ENCODE data around the gene CACNA2D3.
"Not testable (repeated sequence)": the region's sequence is repeated elsewhere in the genome, so short reads cannot be mapped to it uniquely, and the experiment has no call there.

CACNA2D3 gene

DNA sequence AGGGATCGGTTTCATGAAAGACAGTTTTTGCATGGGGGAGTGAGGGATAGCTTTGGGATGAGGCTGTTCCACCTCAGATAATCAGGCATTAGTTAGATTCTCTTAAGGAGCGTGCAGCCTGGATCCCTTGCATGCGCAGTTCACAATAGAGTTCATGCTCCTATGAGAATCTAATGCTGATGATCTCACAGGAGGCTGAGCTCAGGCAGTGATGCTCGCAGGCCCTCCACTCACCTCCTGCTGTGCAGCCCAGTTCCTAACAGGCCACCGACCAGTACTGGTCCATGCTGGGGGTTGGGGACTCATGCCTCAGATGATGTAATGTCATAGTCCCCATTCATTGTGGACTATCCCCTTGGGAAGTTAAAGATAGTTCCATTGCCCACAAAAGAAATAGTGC is 255.8 kb downstream of the CACNA2D3 start:
- no peak for DNase-seq

DNA sequence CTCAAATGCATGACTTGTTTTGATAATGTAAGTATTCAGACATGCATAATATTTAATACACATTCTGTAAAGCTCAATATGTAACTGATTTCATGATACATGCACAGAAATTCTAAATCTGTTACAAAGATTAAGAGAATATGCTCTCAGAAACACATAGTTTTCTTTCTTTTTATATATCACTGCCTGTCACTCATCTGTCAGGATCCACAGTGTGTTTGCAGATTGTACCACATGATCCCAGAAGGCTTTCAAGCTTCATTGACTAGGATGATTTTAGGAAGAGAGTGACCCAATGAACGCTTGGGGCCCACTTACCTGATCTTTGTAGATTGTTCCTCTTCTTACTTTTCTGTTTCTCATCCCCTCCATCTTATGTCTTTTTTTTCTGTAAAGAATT is 261.9 kb downstream of the CACNA2D3 start:
- DNase-seq: no peak

DNA sequence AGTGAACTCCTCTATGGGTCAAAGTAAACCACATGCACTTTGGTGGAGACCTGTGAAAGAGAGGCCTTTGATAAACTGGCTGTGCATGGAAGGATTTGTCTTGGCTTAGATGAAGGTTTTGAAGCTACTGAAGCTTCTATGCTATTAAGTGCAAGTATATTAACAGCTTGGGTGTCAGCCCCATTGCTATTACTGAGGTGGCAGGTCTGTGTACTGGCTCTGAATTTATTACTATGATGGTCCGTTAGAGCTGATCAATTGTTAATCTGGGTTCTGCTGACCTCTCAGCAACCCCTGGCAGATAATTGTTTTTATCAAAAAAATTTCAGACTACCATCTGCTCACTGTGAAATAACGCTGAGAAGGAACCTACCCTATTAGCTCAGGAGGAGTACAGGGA is 268.2 kb downstream of the CACNA2D3 start:
- DNase-seq: no peak

DNA sequence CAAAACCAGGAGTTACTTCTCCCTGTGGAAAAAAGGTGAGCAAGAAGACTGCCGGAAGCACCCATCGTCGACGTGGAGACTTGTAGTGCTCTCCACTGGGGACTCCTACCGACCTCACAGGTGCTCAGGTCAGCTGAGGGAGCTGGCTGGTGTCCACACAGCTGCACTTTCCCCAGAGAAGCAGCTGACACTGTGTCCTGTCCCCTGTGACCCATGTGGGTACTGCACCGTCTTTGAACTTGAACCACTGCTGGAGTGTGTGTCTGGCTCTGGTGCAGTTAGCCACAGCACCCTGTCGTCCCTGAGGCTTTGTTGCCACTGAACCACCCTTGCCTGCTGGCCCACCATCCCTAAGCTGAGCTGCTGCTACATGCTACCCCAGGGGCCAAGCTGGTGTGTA is 270.8 kb downstream of the CACNA2D3 start:
- no peak for DNase-seq

DNA sequence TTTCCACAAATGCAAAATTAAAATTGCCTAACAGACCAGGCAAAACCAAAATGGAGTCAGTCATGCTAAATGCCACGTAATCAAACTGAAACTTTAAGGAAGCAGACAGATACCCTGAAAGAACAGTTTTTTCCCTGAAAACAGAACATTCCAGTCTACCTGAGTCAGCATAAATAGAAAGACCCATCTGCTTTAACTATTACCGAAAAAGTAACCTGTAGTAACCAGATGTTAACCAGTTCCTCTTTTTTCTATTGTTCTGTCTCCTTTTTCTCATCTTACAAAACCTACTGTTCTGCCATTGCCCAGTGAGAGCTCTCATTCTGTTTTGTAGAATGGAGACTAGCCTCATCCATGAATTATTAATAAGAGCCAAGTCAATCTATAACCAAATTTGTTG is 286.0 kb downstream of the CACNA2D3 start:
- DNase-seq: no peak

DNA sequence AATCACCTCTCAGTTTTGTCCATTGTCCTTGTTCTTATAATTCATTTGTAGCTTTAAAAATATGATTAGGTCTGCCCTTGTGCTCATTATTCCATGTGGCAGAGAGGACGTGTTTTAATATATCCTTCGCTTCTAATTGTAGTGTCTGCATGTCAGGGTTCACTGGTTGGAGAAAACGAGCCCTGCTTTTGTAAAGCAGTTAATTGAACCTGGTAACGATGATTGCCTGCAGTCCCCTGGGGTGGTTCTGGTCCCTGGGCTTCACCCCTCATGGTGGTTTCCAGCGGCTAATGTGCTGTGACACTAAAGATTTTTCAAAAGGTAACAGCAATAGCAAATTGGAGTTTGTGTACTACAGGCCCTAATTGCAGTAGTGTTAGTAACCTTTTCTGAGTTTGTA is 299.6 kb downstream of the CACNA2D3 start:
- DNase-seq: peak; percentile 45 to 70

DNA sequence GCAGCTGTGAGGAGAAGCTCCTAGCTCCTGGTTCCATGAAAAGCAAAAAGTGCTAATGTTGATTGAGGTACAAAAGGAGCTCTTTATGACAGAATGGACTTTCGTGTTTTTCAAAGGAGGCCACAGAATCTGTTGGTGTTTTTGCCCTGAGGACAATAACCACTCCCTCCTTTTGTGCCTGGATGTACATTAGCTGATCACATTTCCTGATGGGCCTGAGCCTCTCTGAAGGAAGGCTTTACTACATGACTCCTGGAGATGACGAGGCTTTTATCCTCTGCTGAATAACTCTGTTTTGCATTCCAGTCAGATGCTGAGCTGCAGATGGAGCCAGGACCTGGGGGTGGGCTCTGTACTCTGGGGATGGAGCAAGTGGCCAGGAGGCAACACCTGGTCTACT is 301.9 kb downstream of the CACNA2D3 start:
- DNase-seq: peak; percentile 5 to 32

DNA sequence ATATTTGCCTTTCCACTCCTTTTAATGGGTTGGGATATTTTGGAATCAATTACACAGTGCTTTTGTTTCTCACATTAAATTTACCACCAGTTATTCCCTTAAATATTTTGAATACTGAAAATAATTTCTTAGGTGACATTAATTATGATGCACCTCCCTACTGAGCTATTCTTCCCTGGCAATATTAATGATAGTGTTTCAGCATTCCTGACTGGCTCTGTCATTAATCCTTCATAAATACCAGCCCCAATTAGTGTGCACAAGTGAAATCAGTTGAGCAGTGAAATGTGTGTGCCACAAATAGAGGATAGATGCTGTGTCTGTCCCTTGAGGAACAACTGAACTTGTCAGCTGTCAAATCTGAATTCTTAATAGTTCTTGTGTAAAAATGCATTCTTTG is 304.0 kb downstream of the CACNA2D3 start:
- no peak for DNase-seq

DNA sequence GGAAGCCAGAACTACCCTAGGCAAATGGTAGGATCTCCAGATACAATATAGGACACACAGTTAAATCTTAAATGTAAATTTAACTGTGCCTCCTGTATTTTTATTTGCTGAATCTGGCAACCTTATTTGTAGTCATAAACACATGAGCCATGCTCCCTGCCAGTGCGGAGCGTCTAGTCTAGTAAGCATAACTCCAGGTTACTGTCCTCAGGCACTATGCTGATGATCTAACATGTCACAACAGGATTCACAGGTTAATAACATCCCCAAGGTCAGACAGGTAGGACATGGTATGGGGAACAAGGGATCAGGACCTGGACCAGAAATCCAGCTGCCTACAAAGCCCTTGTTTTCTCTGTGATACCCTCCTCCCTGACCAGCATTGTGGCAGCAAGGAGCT is 305.1 kb downstream of the CACNA2D3 start:
- DNase-seq: no peak

DNA sequence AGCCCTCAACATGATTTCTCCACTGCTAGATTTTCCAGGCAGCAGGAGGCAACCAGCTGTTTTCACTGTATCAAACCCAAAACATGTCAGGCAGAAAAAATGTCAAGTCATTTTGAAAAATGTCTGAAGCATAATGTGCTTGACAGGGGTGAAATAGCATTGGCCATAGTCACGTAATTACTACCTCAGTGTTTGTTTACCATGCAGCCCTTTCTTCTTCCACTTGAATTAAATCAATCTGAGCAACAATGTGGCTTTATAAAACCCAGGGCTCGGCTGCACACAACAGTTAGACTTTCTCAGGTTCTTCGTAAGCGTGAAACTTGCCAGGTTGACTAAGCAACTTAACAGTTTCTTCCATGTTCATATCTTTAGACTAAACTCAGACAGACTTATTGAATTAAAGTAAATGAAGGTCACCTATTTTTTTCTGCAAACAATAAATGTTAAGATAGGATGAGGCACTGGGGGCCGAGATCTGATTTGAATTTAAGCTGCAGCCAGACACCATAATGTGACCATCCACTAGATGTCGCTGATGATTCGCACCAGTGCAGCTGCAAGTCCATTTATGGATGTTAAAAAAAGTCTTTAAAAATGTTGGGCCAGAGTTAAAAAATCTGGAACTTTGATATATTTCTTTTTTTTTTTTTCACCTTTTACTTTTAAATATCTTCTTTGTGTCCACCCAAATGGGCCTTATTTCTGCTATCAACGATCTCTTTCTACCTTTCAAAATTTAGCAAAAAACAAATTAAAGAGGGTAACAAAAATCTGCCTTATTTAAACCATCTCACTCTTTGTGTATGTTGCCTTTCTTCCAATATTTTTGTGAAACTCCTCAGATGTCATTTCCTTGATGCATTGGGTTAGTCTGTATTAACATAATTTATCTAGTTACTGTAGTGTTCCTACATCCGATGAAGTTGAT is 305.9 kb downstream of the CACNA2D3 start:
- peak; percentile 29 to 56 for DNase-seq

DNA sequence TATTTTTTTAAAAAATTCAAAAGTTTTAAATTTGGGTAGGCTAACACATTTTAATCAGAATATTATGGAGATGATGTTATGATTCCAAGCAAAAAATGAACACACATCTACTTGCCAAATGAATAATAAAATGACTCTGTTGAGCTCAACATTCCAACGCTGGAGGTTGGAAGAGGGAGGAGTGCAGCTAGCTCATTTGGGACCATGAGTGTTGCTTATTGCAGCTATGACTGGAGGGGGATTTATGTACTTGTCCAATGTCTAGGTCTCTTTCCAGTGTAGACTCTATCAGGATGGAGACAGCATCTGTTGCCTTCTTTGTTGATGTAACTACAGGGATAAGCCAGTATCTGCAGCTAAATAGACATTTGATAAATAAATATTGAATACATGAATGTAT is 310.6 kb downstream of the CACNA2D3 start:
- no peak for DNase-seq

DNA sequence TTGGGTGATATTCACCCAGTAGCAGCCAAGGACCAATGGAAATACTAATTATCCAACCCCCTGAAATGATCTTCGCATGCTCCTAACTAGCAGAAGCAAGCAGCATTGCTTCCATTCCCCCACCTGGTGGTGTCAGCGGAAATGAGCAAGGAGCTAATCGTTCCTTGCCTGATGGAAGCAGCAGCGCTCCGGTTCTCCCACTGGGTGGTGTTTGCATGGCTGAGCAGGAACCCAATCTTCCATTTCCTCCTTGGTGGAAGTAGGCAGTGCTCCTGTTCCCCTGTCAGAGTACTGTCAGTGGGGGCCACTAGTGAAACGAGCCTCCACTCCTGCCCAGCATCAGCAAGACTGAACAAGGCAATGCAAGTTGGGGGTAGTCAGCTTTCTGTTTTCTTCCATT is 311.5 kb downstream of the CACNA2D3 start:
- no peak for DNase-seq

DNA sequence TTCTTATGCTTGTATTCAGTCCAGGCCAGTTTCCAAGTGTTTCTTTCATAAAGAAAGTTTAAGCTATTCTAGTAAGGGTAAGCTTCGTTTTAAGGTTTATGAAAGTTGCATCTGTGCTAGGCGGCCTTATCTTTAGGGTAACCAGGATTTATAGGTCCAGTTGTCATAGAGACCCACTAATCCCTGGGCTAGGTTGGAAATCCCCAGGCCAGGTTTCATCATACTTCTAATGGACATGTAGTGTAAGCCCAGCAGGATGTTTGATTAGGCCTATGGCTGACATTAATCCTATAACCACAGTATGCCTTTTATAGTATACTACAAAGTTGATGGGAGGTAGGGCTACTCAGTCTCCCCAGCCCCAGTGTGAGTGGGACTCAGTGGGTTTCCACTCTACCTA is 312.4 kb downstream of the CACNA2D3 start:
- DNase-seq: no peak

DNA sequence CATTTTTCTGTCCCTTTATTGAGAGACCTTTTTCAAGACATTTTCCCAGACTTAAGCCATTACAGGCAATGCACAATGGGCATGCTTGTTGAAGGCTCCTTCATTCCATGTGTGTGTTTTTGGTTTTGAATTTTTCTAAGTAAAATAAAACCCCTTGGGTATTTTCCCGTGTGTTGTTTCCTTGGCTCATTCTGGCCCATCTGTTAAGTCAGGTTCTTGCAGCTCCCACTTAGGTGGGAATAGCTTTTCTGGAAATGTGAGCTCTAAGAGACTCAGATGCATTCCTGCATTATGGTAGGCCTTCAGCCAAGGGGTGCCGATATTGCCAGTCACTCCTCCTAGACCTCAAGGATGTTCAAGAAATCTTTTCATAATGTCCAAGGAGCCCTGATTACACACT is 314.9 kb downstream of the CACNA2D3 start:
- no peak for DNase-seq

DNA sequence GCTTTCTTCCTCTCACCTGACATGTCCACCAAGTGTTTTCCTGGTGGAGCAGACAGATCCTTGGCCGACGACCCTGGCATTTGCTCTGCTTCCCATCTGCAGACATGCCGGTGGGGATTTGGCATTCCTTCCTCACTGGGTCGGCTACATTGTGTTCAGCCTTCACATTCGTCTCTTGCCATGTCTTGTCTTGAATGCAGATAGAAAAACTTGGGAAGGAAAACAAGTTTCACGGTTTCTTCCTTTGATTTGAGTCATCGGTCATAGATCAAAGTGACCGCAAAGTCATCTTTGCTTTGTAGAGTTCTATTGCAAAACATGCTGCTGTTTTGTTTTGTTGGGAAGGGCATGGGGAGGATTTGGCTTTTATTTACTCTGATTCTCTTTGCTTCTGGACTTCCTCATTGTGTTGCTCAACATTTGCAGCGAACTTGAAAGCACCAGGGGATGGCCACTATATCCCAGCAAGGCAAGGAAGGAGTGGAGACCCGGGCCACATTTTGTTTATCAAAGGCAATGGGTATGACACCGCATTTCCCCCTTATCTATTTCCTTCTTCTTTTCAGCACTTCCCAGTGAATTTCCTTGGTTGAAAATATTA is 321.3 kb downstream of the CACNA2D3 start:
- DNase-seq: no peak

DNA sequence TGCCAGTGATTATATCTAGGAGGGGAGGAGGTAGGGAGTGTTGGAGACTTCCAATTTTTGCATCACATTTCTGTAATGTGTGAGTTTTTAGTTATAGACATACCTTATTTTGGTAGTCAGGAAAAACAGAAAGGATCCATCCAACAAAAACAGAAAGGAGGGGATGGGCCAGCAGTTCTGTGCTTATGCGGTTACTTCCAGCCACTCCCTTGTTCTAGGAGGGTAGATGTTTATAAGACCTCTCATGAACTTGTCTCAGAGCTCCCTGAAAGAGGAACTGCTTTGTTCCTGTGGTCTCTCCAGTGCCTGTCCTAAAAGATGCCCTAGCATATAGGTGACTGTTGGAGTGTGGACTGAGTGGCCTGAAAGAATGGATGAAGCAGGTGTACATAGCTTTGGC is 323.3 kb downstream of the CACNA2D3 start:
- no peak for DNase-seq

DNA sequence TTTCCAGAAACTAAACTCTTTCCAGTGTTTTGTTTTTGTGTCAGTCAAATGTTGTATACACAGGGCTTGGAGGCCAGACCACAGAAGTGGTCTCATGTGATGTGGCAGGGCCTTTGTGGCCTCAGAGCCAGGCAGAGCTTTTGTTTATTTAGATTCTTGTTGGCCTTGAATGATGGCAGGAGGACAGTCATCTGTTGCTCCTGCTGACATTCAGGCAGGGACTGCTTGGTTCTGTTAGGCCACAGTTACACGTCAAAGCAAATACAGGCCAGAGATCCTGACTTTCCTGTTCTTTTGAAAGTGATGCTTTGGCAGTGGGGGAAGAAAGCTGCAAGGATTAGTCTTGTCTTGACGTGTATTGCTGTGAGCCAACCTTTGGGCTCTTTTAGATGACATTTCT is 325.1 kb downstream of the CACNA2D3 start:
- no peak for DNase-seq

DNA sequence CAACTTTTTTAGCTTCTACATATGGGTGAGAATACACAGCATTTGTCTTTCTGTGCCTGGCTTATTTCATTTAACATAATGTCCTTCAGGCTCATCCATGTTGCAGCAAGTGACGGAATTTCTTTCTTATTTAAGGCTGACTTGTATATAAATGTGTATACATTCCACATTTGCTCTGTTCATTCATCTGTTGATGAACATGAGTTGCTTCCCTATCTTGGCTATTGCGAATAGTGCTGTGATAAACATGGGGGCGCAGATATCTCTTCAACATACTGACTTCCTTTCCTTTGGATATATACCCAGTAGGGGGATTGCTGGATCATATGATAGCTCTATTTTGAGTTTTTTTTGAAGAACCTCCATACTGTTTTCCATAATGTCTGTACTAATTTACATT is 332.5 kb downstream of the CACNA2D3 start:
- no peak for DNase-seq

DNA sequence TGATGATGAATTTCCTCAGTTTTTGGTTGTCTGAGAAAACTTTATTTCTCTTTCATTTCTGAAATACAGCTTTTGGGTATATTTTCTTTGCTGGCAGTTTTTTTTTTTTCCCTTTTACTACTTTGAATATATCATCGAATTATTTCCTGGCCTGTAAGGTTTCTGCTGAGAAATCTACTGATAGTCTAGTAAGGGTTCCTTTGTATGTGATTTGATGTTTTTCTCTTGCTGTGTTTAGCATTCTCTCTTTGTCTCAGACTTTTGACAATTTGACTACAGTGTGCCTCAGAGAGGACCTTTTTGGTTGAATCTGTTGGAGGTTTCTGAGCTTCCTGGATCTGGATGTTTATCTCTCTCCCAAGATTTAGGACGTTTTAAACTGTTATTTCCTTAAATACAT is 336.0 kb downstream of the CACNA2D3 start:
- no peak for DNase-seq

DNA sequence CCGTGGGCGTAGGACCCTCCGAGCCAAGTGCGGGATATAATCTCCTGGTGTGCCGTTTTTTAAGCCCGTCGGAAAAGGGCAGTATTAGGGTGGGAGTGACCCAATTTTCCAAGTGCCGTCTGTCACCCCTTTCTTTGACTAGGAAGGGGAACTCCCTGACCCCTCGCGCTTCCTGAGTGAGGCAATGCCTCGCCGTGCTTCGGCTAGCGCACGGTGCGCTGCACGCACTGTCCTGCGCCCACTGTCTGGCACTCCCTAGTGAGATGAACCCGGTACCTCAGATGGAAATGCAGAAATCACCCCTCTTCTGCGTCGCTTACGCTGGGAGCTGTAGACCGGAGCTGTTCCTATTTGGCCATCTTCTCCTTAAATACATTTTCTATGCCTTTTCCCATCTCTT is 342.2 kb downstream of the CACNA2D3 start:
- DNase-seq: not testable (repeated sequence)

DNA sequence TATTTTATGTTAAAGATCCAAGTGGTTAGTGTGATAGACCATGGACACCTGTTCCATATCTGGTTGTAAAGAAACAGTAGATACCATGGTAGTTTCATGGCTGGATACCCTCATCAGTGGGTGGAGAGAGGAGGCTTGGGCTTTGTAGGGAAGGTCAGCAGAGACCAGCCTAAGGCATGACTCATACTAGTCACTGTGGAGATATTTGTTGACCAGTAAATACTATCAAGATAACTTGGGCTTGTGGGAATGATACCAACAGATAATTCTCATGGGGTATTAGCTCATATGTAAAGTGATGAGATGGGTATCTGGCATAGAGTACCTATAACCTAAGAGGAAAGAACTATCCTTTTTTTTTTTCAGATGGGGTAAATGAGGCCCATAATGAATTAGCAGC is 354.5 kb downstream of the CACNA2D3 start:
- no peak for DNase-seq

DNA sequence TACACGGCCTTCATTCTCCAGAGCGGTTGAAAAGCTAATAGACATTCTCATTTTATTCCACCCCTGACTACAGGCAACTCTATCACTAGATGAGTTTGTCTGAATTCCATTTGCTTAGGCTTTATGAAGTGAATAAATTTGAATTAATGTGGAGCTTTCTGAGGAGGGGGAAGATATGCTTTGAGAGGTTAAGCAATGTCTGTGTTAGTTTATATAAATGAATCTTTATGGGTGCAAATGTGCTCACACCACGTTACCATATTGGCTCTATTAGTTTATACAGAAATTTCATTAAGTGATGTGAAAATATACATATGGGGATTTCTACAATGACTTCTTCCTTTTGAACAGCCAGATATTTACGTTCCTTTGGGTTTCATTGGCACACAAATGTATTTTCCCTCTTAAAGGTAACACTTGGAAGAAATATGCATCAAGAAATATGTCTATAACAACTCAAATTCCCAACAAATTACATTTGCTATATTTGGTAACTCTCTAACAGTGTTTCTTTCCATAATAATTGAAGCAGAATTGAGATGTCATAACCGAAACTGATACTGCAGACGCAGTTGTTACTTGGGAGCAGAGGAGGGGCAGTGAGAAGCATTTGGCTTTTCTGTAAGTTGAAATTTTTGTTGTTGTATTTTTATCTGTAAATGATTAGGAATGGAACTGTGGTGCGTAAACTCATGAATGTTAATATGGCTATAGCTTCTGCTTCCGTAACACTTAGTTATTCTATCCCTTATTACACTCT is 359.4 kb downstream of the CACNA2D3 start:
- DNase-seq: no peak

DNA sequence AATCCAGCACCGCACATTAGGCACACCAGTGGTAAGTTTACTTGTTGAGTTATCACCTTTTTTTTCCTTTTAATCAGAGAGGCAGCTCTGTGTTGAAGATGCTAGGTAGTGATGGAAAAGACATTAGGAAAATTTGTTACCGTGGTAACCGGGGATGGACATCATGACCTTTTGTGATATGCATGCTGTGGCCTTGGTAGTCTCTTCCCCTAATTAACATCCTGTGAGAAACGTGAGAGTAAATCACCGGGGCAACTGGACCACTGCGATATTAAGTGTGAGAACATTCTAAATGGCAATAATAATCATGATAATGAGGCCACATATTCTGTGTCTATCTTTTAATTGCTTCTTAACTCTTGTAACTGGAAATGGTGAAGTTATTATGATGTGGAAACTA is 362.0 kb downstream of the CACNA2D3 start:
- DNase-seq: no peak

DNA sequence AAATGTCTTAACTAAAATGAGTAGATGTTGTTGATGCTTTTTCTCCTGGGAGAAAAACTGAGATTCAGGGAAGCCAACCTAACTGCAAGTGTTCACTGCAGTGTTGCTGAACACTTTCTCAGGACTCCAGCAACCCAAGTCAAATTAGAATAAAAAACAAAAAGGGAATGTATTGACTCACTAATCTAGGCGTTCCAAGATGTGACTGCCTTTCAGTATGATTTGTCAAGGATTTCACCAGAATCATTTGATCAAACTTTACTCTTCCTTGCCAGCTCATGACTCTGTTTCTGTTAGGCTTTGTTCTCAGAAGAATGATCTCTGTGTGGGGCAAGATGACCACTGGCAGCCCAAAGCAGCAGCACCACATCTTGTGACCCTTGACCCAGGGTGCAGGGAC is 364.0 kb downstream of the CACNA2D3 start:
- no peak for DNase-seq
